ENCODE data around the gene NEURL1. TPM values are rescaled to one million over a fixed set of nuclear protein-coding genes. Genes with fewer than 3 reads are reported as not detected.

The NEURL1 gene
- total RNA-seq, 1 donor = 0.27 TPM

- DNase-seq (ENCODE audit: low read depth) = no peak
- TF ChIP-seq, protein P1, sequence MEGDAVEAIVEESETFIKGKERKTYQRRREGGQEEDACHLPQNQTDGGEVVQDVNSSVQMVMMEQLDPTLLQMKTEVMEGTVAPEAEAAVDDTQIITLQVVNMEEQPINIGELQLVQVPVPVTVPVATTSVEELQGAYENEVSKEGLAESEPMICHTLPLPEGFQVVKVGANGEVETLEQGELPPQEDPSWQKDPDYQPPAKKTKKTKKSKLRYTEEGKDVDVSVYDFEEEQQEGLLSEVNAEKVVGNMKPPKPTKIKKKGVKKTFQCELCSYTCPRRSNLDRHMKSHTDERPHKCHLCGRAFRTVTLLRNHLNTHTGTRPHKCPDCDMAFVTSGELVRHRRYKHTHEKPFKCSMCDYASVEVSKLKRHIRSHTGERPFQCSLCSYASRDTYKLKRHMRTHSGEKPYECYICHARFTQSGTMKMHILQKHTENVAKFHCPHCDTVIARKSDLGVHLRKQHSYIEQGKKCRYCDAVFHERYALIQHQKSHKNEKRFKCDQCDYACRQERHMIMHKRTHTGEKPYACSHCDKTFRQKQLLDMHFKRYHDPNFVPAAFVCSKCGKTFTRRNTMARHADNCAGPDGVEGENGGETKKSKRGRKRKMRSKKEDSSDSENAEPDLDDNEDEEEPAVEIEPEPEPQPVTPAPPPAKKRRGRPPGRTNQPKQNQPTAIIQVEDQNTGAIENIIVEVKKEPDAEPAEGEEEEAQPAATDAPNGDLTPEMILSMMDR (IDR thresholded peaks at IDR 0.05; ENCODE audit: insufficient read depth, low read length) = no peak
These were observed 103.5 kb downstream of the NEURL1 start for GRCh38 chr10:103597003-103597402.

GRCh38 chr10:103598654-103599115, 105.2 kb downstream of the NEURL1 start:
- DNase-seq (ENCODE audit: low read depth) = peak; percentile 79
- TF ChIP-seq, protein P1 (IDR thresholded peaks at IDR 0.05; ENCODE audit: insufficient read depth, low read length) = peak; percentile 73
- no peak overlapping the region for H3K4me3 ChIP-seq (ENCODE audit: low read depth, low read length)

More at GRCh38 chr10:103597003-103597402, 103.5 kb downstream of the NEURL1 start:
- H3K4me3 ChIP-seq (ENCODE audit: low read depth, low read length) = no peak overlapping the region

GRCh38 chr10:103599211-103599610, 105.7 kb downstream of the NEURL1 start:
- DNase-seq (ENCODE audit: low read depth) = no peak
- no peak overlapping the region for H3K4me3 ChIP-seq (ENCODE audit: low read depth, low read length)
- TF ChIP-seq, protein P1 (IDR thresholded peaks at IDR 0.05; ENCODE audit: insufficient read depth, low read length) = no peak

DNA sequence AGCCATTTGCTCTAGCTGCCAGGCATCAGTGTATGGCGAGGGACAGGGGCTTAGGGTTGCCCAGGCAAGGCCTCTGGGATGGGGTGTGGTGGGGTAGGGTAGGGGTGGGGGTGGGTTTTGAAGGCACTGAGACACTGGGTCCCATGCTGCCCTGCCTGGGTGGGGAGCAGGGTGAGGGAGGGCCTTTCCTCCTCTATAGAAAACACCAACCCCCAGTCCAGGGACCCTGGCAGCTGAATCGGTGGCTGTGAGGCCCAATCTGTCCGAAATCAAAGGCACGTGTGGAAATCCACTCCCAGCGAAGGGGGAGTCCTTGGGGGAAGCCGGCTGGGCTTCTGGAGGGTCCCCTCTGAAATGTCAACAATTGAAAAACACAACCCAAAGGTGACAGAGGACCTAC, 106.4 kb downstream of the NEURL1 start:
- no peak for DNase-seq (ENCODE audit: low read depth)
- H3K4me3 ChIP-seq (ENCODE audit: low read depth, low read length) = no peak overlapping the region
- TF ChIP-seq, protein P1 (IDR thresholded peaks at IDR 0.05; ENCODE audit: insufficient read depth, low read length) = no peak

DNA sequence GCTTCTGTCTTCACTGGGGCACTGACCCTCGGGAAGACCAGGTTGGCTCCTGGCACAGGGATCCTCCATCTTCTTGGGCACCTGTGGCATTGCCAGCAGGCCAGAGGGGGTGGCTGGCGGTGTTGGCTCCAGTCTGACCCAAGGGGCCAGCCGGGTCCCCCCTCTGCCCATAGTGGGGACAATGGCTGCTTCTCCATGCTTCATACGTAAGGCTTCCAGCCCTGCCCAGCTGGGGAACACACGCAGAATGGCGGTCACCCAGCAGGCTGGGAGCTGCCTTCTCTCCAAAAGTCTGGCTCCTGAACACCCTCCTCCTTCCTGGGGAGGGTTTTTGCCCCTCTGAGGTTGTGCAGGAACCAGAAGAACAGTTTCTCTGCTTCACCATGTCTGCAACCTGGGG, 106.8 kb downstream of the NEURL1 start:
- no peak overlapping the region for H3K4me3 ChIP-seq (ENCODE audit: low read depth, low read length)
- TF ChIP-seq, protein P1 (IDR thresholded peaks at IDR 0.05; ENCODE audit: insufficient read depth, low read length) = no peak
- no peak for DNase-seq (ENCODE audit: low read depth)

- TF ChIP-seq, protein P1 (IDR thresholded peaks at IDR 0.05; ENCODE audit: insufficient read depth, low read length) = no peak
- H3K4me3 ChIP-seq (ENCODE audit: low read depth, low read length) = no peak overlapping the region
- DNase-seq (ENCODE audit: low read depth) = no peak
These were observed 107.6 kb downstream of the NEURL1 start for GRCh38 chr10:103600956-103601569.

All from fibroblast of the aortic adventitia (primary cell).